HCT116 (cell line): ENCODE data around the gene PYGO2. TPM values are rescaled to one million over a fixed set of nuclear protein-coding genes. Genes with fewer than 3 reads are reported as not detected.
A peak's percentile ranks its signal among the peaks of the same experiment; 100 is the strongest.

ENCODE experiments used
- ATAC-seq: fragments of 200-7000 bp; cut with Tn5 transposase; 2 replicates; pipeline ENCODE4 v1.9.1; 2020; ENCODE audit warnings: mild to moderate bottlenecking, moderate library complexity
- BruUV-seq: library from RNA; stranded (reverse); fragments of 400-500 nt; replicated peaks from 2 replicates; lab custom pipeline; 2021; lab: Mats Ljungman, UMichigan
- CTCF ChIA-PET: fragments of 300-600 bp; sonication (Branson Sonifier 250); formaldehyde crosslinking; loops from one replicate; lab custom pipeline; 2021; ENCODE audit warnings: antibody characterized with exemption; lab: Charles Lee
- POLR2A ChIA-PET: fragments of 300-600, 350-600 bp; sonication (Branson Sonifier 250); formaldehyde crosslinking; loops from one replicate; lab custom pipeline; 2021; ENCODE audit warnings: antibody characterized with exemption; lab: Charles Lee
- RAD21 ChIA-PET, 2 experiments: fragments of 300-600 bp; sonication (Branson Sonifier 250); formaldehyde crosslinking; loops; one replicate each; lab custom pipeline; 2023; ENCODE audit warnings: low total read pairs in 2 of 2; ENCODE audit not compliant: uncharacterized antibody in 2 of 2, unreplicated experiment in 2 of 2, low non-redundant PET in 1 of 2; lab: Charles Lee
- DNase-seq: peaks from one replicate; pipeline ENCODE4 v3.0.0-alpha.2; 2010; ENCODE audit warnings: low read depth, low spot score
- H2AFZ ChIP-seq: fragments of 200-600 bp; shearing (Covaris generic), sonication (generic); 2 replicates; pipeline ENCODE4 v1.6.1; 2017; ENCODE audit warnings: low read depth, mixed run types, mixed read lengths, antibody characterized with exemption, low read length; ENCODE audit not compliant: poor library complexity, severe bottlenecking
- H3K27ac ChIP-seq: 2 replicates; pipeline ENCODE4 v1.5.1; 2012; ENCODE audit warnings: low read depth, low read length
- H3K27me3 ChIP-seq: fragments of 200-600 bp; sonication (generic); 2 replicates; pipeline ENCODE4 v1.6.1; 2016; ENCODE audit warnings: mixed run types, low read length, mixed read lengths; ENCODE audit not compliant: insufficient read depth
- H3K36me3 ChIP-seq, 2 experiments: fragments of 200-500 bp in 1 of 2; fragments of 200-600 bp in 1 of 2; sonication (Bioruptor generic) in 1 of 2; sonication (generic) in 1 of 2; 2 replicates each; pipeline versions ENCODE4 v1.5.1 to v1.6.1; 2014 to 2016; ENCODE audit warnings: low read length in 2 of 2, inconsistent platforms in 1 of 2, mixed read lengths in 1 of 2, mixed run types in 1 of 2; ENCODE audit not compliant: insufficient read depth in 2 of 2, control insufficient read depth in 1 of 2
- H3K4me1 ChIP-seq, 2 experiments: fragments of 200-600 bp in 1 of 2; sonication (generic) in 1 of 2; 2 replicates each; pipeline versions ENCODE4 v1.5.1 to v1.6.1; 2012 to 2017; ENCODE audit warnings: low read length in 2 of 2, inconsistent platforms in 1 of 2, mild to moderate bottlenecking in 1 of 2, mixed read lengths in 1 of 2, mixed run types in 1 of 2, moderate library complexity in 1 of 2; ENCODE audit not compliant: insufficient read depth in 2 of 2, control insufficient read depth in 1 of 2
- H3K4me2 ChIP-seq: fragments of 200-600 bp; sonication (generic); 2 replicates; pipeline ENCODE4 v1.6.1; 2017; ENCODE audit warnings: mixed run types, low read length, mixed read lengths
- H3K4me3 ChIP-seq, 2 experiments: fragments of 200-600 bp in 1 of 2; sonication (generic) in 1 of 2; replicated peaks in 1 of 2; 2 replicates each; pipeline ENCODE4 v1.5.1; 2011 to 2016; ENCODE audit warnings: low read length in 2 of 2, control low read depth in 1 of 2, low read depth in 1 of 2, mild to moderate bottlenecking in 1 of 2, mixed read lengths in 1 of 2, mixed run types in 1 of 2
- H3K79me2 ChIP-seq: fragments of 200-600 bp; sonication (generic); 2 replicates; pipeline ENCODE4 v1.6.1; 2017; ENCODE audit warnings: mild to moderate bottlenecking, mixed run types, low read length, moderate library complexity, mixed read lengths; ENCODE audit not compliant: insufficient read depth
- H3K9ac ChIP-seq: fragments of 200-600 bp; sonication (generic); 2 replicates; pipeline ENCODE4 v1.6.1; 2016; ENCODE audit warnings: low read length, mixed read lengths
- H3K9me2 ChIP-seq: fragments of 200-600 bp; sonication (generic), shearing (Covaris generic); 2 replicates; pipeline ENCODE4 v1.6.1; 2017; ENCODE audit warnings: mixed run types, mild to moderate bottlenecking, moderate library complexity; ENCODE audit not compliant: insufficient read depth
- H3K9me3 ChIP-seq, 2 experiments: fragments of 200-500 bp in 1 of 2; fragments of 200-600 bp in 1 of 2; sonication (Bioruptor generic) in 1 of 2; sonication (generic) in 1 of 2; 2 replicates each; pipeline ENCODE4 v1.6.1; 2014 to 2017; ENCODE audit warnings: low read length in 2 of 2, mixed read lengths in 2 of 2, inconsistent platforms in 1 of 2, low read depth in 1 of 2, mild to moderate bottlenecking in 1 of 2, mixed run types in 1 of 2, moderate library complexity in 1 of 2; ENCODE audit not compliant: control insufficient read depth in 1 of 2, insufficient read depth in 1 of 2
- H4K20me1 ChIP-seq: fragments of 200-600 bp; sonication (generic), shearing (Covaris generic); 2 replicates; pipeline ENCODE4 v1.6.1; 2017; ENCODE audit warnings: mixed run types, mild to moderate bottlenecking, moderate library complexity; ENCODE audit not compliant: insufficient read depth
- CEBPB ChIP-seq: IDR thresholded peaks from 2 replicates; pipeline ENCODE4 v1.6.1; 2012; ENCODE audit warnings: low read depth
- EZH2phosphoT487 ChIP-seq: fragments of 200-600 bp; IDR thresholded peaks from 2 replicates; pipeline ENCODE4 v1.6.1; 2018; ENCODE audit warnings: antibody characterized with exemption, borderline replicate concordance
- FOSL1 ChIP-seq: IDR thresholded peaks from 2 replicates; pipeline ENCODE4 v1.6.1; 2012; ENCODE audit warnings: low read depth
- RAD21 ChIP-seq: IDR thresholded peaks from 2 replicates; pipeline ENCODE4 v1.6.1; 2012; ENCODE audit warnings: low read depth, mild to moderate bottlenecking
- ZFX ChIP-seq: fragments of 450-650 bp; IDR thresholded peaks from 2 replicates; pipeline ENCODE4 v1.6.1; 2017
- ZNF274 ChIP-seq: fragments of 200-500 bp; sonication (Bioruptor generic); IDR thresholded peaks from 2 replicates; pipeline ENCODE4 v1.6.1; 2014; ENCODE audit warnings: mild to moderate bottlenecking, low read depth, low read length, inconsistent platforms
- intact Hi-C: fragments of 100-400 bp; cut with micrococcal nuclease; formaldehyde crosslinking; loops from 2 replicates; pipeline ENCODE4 v1.10.0; 2022
- total RNA-seq: library from RNA; stranded (reverse); gene quantifications from one replicate; pipeline ENCODE4 v1.2.1, GENCODE V29; 2021; ENCODE audit not compliant: unreplicated experiment

PYGO2 gene
- total RNA-seq, 1 experiment from 2014 or later: 37.2 TPM

DNA sequence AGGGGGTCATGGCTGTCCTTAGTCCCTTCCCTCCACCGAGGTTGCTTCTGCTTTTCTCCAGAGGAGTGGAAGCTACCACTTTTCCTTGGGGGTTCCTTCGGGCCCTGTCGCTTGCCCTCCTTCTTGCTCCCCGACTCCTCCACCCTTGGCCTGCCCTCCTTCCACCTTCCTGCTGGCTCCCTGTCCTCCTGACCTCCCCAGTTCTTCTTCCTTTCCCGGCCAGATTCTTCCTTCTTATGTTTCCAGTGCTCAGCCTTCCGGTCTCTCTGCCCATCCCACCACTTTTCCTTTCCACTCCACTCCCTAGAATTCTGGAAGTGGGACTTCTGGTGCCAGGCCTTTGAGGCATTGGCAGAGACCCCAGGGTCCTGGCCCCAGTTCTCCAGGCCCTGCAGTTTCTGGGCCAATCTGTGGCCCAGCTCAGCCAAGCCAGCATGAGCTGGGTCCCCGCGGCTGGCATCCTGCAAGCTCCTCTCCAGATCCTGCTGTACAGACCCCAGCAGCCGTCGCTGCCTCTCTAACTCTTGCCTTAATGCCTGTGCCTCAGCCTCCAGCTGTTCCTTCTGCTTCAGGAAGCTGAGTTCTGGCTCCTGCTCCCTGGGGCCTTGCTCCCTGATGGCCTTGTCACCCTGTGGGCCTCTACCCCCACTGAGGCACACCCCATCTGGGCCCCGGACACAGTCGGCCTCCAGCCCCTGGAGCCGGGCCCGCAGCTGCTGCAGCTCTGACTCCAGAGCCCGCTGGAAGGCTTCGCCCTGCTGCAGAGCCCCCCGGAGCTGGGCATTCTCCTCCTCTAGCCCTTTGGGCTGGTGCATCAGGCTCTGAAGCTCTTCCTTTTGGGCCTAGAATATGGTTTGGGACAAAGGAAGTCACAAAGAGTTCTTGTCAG is 15.4 kb downstream of the PYGO2 start:
- Histone ChIP-seq H3K4me2 (no peak overlapping the region), H2AFZ (no peak overlapping the region), H4K20me1 (no peaks in the 10 kb centered on the region), H3K4me1 (peaks cover 0 to 3% of the 10 kb centered on the region in 2 experiments; a peak in 1 of 4 replicates), H3K9ac (no peak overlapping the region), H3K27ac (no peak overlapping the region), H3K4me3 (no peak overlapping the region), H3K27me3 (no peaks in the 10 kb centered on the region), H3K79me2 (no peaks in the 10 kb centered on the region), H3K9me3 (no peaks in the 10 kb centered on the region), H3K9me2 (no peaks in the 10 kb centered on the region), H3K36me3 (no peaks in the 10 kb centered on the region)
- DNase-seq: no peak
- RAD21 ChIA-PET: no interaction called here
- no peak for TF ChIP-seq CEBPB
- no peak for TF ChIP-seq RAD21
- TF ChIP-seq FOSL1: no peak
- TF ChIP-seq EZH2phosphoT487: no peak
- no peak for TF ChIP-seq ZNF274
- TF ChIP-seq ZFX: no peak
- POLR2A ChIA-PET: no interaction called here
- CTCF ChIA-PET: no interaction called here
- no peak for ATAC-seq
- intact Hi-C loops: no loop called here
- no TSS peak for BruUV-seq

GRCh38 chr1:154945160-154945961 is 16.2 kb downstream of the PYGO2 start:
- TF ChIP-seq EZH2phosphoT487: no peak
- TF ChIP-seq, all 23 proteins: peak for 0
- Histone ChIP-seq H3K36me3 (no peaks in the 10 kb centered on the region), H3K9me2 (no peaks in the 10 kb centered on the region), H4K20me1 (no peaks in the 10 kb centered on the region), H3K27ac (no peak overlapping the region), H3K79me2 (no peaks in the 10 kb centered on the region), H3K27me3 (no peaks in the 10 kb centered on the region), H3K9ac (no peak overlapping the region), H2AFZ (no peak overlapping the region), H3K4me3 (no peak overlapping the region), H3K9me3 (no peaks in the 10 kb centered on the region), H3K4me1 (peaks cover 0 to 3% of the 10 kb centered on the region in 2 experiments; a peak in 1 of 4 replicates), H3K4me2 (no peak overlapping the region)
- DNase-seq (no peak), ATAC-seq (no peak)
- BruUV-seq: TSS peak; percentile 55
- RAD21 ChIA-PET: interaction anchor here in 1 of 2 experiments (0.5 kb wide), 1 partner anchor 15 kb away, joined by 5 read pairs; no protein-coding TSS in a partner anchor
- POLR2A ChIA-PET: no interaction called here
- CTCF ChIA-PET: no interaction called here
- intact Hi-C loops: no loop called here
